HCT116 (cell line): ENCODE measurements around the gene FBXL2. TPM values are rescaled to one million over a fixed set of nuclear protein-coding genes. Genes with fewer than 3 reads are reported as not detected.

Experiments
- ATAC-seq: fragments of 200-7000 bp; cut with Tn5 transposase; 2 replicates; pipeline ENCODE4 v1.9.1; 2020; ENCODE audit warnings: mild to moderate bottlenecking, moderate library complexity
- BruUV-seq: library from RNA; stranded (reverse); fragments of 400-500 nt; replicated peaks from 2 replicates; lab custom pipeline; 2021; lab: Mats Ljungman, UMichigan
- CTCF ChIA-PET: fragments of 300-600 bp; sonication (Branson Sonifier 250); formaldehyde crosslinking; loops from one replicate; lab custom pipeline; 2021; ENCODE audit warnings: antibody characterized with exemption; lab: Charles Lee
- POLR2A ChIA-PET: fragments of 300-600, 350-600 bp; sonication (Branson Sonifier 250); formaldehyde crosslinking; loops from one replicate; lab custom pipeline; 2021; ENCODE audit warnings: antibody characterized with exemption; lab: Charles Lee
- RAD21 ChIA-PET, 2 experiments: fragments of 300-600 bp; sonication (Branson Sonifier 250); formaldehyde crosslinking; loops; one replicate each; lab custom pipeline; 2023; ENCODE audit warnings: low total read pairs in 2 of 2; ENCODE audit not compliant: uncharacterized antibody in 2 of 2, unreplicated experiment in 2 of 2, low non-redundant PET in 1 of 2; lab: Charles Lee
- DNase-seq: peaks from one replicate; pipeline ENCODE4 v3.0.0-alpha.2; 2010; ENCODE audit warnings: low read depth, low spot score
- H2AFZ ChIP-seq: fragments of 200-600 bp; shearing (Covaris generic), sonication (generic); 2 replicates; pipeline ENCODE4 v1.6.1; 2017; ENCODE audit warnings: low read depth, mixed run types, mixed read lengths, antibody characterized with exemption, low read length; ENCODE audit not compliant: poor library complexity, severe bottlenecking
- H3K27ac ChIP-seq: 2 replicates; pipeline ENCODE4 v1.5.1; 2012; ENCODE audit warnings: low read depth, low read length
- H3K27me3 ChIP-seq: fragments of 200-600 bp; sonication (generic); 2 replicates; pipeline ENCODE4 v1.6.1; 2016; ENCODE audit warnings: mixed run types, low read length, mixed read lengths; ENCODE audit not compliant: insufficient read depth
- H3K36me3 ChIP-seq, 2 experiments: fragments of 200-500 bp in 1 of 2; fragments of 200-600 bp in 1 of 2; sonication (Bioruptor generic) in 1 of 2; sonication (generic) in 1 of 2; 2 replicates each; pipeline versions ENCODE4 v1.5.1 to v1.6.1; 2014 to 2016; ENCODE audit warnings: low read length in 2 of 2, inconsistent platforms in 1 of 2, mixed read lengths in 1 of 2, mixed run types in 1 of 2; ENCODE audit not compliant: insufficient read depth in 2 of 2, control insufficient read depth in 1 of 2
- H3K4me1 ChIP-seq, 2 experiments: fragments of 200-600 bp in 1 of 2; sonication (generic) in 1 of 2; 2 replicates each; pipeline versions ENCODE4 v1.5.1 to v1.6.1; 2012 to 2017; ENCODE audit warnings: low read length in 2 of 2, inconsistent platforms in 1 of 2, mild to moderate bottlenecking in 1 of 2, mixed read lengths in 1 of 2, mixed run types in 1 of 2, moderate library complexity in 1 of 2; ENCODE audit not compliant: insufficient read depth in 2 of 2, control insufficient read depth in 1 of 2
- H3K4me2 ChIP-seq: fragments of 200-600 bp; sonication (generic); 2 replicates; pipeline ENCODE4 v1.6.1; 2017; ENCODE audit warnings: mixed run types, low read length, mixed read lengths
- H3K4me3 ChIP-seq, 2 experiments: fragments of 200-600 bp in 1 of 2; sonication (generic) in 1 of 2; replicated peaks in 1 of 2; 2 replicates each; pipeline ENCODE4 v1.5.1; 2011 to 2016; ENCODE audit warnings: low read length in 2 of 2, control low read depth in 1 of 2, low read depth in 1 of 2, mild to moderate bottlenecking in 1 of 2, mixed read lengths in 1 of 2, mixed run types in 1 of 2
- H3K79me2 ChIP-seq: fragments of 200-600 bp; sonication (generic); 2 replicates; pipeline ENCODE4 v1.6.1; 2017; ENCODE audit warnings: mild to moderate bottlenecking, mixed run types, low read length, moderate library complexity, mixed read lengths; ENCODE audit not compliant: insufficient read depth
- H3K9ac ChIP-seq: fragments of 200-600 bp; sonication (generic); 2 replicates; pipeline ENCODE4 v1.6.1; 2016; ENCODE audit warnings: low read length, mixed read lengths
- H3K9me2 ChIP-seq: fragments of 200-600 bp; sonication (generic), shearing (Covaris generic); 2 replicates; pipeline ENCODE4 v1.6.1; 2017; ENCODE audit warnings: mixed run types, mild to moderate bottlenecking, moderate library complexity; ENCODE audit not compliant: insufficient read depth
- H3K9me3 ChIP-seq, 2 experiments: fragments of 200-500 bp in 1 of 2; fragments of 200-600 bp in 1 of 2; sonication (Bioruptor generic) in 1 of 2; sonication (generic) in 1 of 2; 2 replicates each; pipeline ENCODE4 v1.6.1; 2014 to 2017; ENCODE audit warnings: low read length in 2 of 2, mixed read lengths in 2 of 2, inconsistent platforms in 1 of 2, low read depth in 1 of 2, mild to moderate bottlenecking in 1 of 2, mixed run types in 1 of 2, moderate library complexity in 1 of 2; ENCODE audit not compliant: control insufficient read depth in 1 of 2, insufficient read depth in 1 of 2
- H4K20me1 ChIP-seq: fragments of 200-600 bp; sonication (generic), shearing (Covaris generic); 2 replicates; pipeline ENCODE4 v1.6.1; 2017; ENCODE audit warnings: mixed run types, mild to moderate bottlenecking, moderate library complexity; ENCODE audit not compliant: insufficient read depth
- ATF3 ChIP-seq: IDR thresholded peaks from 2 replicates; pipeline ENCODE4 v1.6.1; 2012
- CBX3 ChIP-seq: IDR thresholded peaks from 2 replicates; pipeline ENCODE4 v1.6.1; 2012; ENCODE audit warnings: low read depth
- CEBPB ChIP-seq: IDR thresholded peaks from 2 replicates; pipeline ENCODE4 v1.6.1; 2012; ENCODE audit warnings: low read depth
- FOSL1 ChIP-seq: IDR thresholded peaks from 2 replicates; pipeline ENCODE4 v1.6.1; 2012; ENCODE audit warnings: low read depth
- JUND ChIP-seq: IDR thresholded peaks from 2 replicates; pipeline ENCODE4 v1.6.1; 2012
- POLR2AphosphoS5 ChIP-seq: IDR thresholded peaks from 2 replicates; pipeline ENCODE4 v1.6.1; 2011; ENCODE audit warnings: mild to moderate bottlenecking, low read depth, low read length, moderate library complexity
- RAD21 ChIP-seq: IDR thresholded peaks from 2 replicates; pipeline ENCODE4 v1.6.1; 2012; ENCODE audit warnings: low read depth, mild to moderate bottlenecking
- REST ChIP-seq: IDR thresholded peaks from 2 replicates; pipeline ENCODE4 v1.6.1; 2012; ENCODE audit warnings: low read depth
- TCF7L2 ChIP-seq: IDR thresholded peaks from 2 replicates; pipeline ENCODE4 v1.7.0; 2011; ENCODE audit warnings: borderline replicate concordance, inconsistent platforms; ENCODE audit not compliant: insufficient read depth, insufficient read length; ENCODE audit errors: extremely low read depth
- ZBTB33 ChIP-seq: IDR thresholded peaks from 2 replicates; pipeline ENCODE4 v1.6.1; 2011; ENCODE audit warnings: mild to moderate bottlenecking, low read length, moderate library complexity; ENCODE audit not compliant: insufficient replicate concordance; ENCODE audit errors: extremely low read depth
- intact Hi-C: fragments of 100-400 bp; cut with micrococcal nuclease; formaldehyde crosslinking; loops from 2 replicates; pipeline ENCODE4 v1.10.0; 2022
- total RNA-seq: library from RNA; stranded (reverse); gene quantifications from one replicate; pipeline ENCODE4 v1.2.1, GENCODE V29; 2021; ENCODE audit not compliant: unreplicated experiment

The FBXL2 gene
- total RNA-seq, 1 experiment from 2014 or later: 12.8 TPM

- H3K36me3 ChIP-seq: peaks cover 33 to 50% of the 10 kb centered on the region in 2 experiments
- intact Hi-C loops: loop anchor here (10.0 kb wide), 1 partner anchor 385 kb away; no protein-coding TSS in a partner anchor
- POLR2A ChIA-PET: no interaction called here
Measured at GRCh38 chr3:33389908-33390307, 112.7 kb downstream of the FBXL2 start.

GRCh38 chr3:33391255-33391995 is 114.2 kb downstream of the FBXL2 start:
- ATAC-seq (no peak), DNase-seq (no peak)
- Histone ChIP-seq H3K4me1 (peaks cover 19 to 20% of the 10 kb centered on the region in 2 experiments), H3K9me3 (no peaks in the 10 kb centered on the region), H3K9me2 (no peaks in the 10 kb centered on the region), H3K36me3 (peaks cover 32 to 46% of the 10 kb centered on the region in 2 experiments), H4K20me1 (peaks cover 19% of the 10 kb centered on the region), H3K27ac (no peak overlapping the region), H3K4me2 (no peak overlapping the region), H2AFZ (no peak overlapping the region), H3K4me3 (no peak overlapping the region), H3K27me3 (no peaks in the 10 kb centered on the region), H3K9ac (no peak overlapping the region), H3K79me2 (no peaks in the 10 kb centered on the region; the same call in 1 of the 2 replicates)
- BruUV-seq: no TSS peak
- intact Hi-C loops: loop anchor here (10.0 kb wide), 1 partner anchor 383 kb away; no protein-coding TSS in a partner anchor
- ChIA-PET CTCF (no interaction called here), RAD21 (no interaction called here), POLR2A (no interaction called here)
- TF ChIP-seq REST (no peak), ATF3 (no peak), CEBPB (no peak), JUND (no peak), CBX3 (no peak), RAD21 (no peak), FOSL1 (no peak), POLR2AphosphoS5 (no peak), TCF7L2 (no peak)

More at GRCh38 chr3:33389908-33390307, 112.7 kb downstream of the FBXL2 start:
- Histone ChIP-seq H3K4me3 (no peak overlapping the region), H3K9me2 (no peaks in the 10 kb centered on the region), H3K4me2 (no peak overlapping the region), H3K4me1 (peaks cover 19 to 25% of the 10 kb centered on the region in 2 experiments), H3K27ac (no peak overlapping the region), H3K9ac (no peak overlapping the region), H3K27me3 (no peaks in the 10 kb centered on the region), H3K9me3 (no peaks in the 10 kb centered on the region), H4K20me1 (peaks cover 16% of the 10 kb centered on the region), H2AFZ (no peak overlapping the region), H3K79me2 (no peaks in the 10 kb centered on the region; the same call in 1 of the 2 replicates)
- TF ChIP-seq ZBTB33: no peak
- ChIA-PET CTCF (interaction anchor here (1.9 kb wide), 1 partner anchor 17 kb away, joined by 5 read pairs; no protein-coding TSS in a partner anchor), RAD21 (interaction anchor here in 1 of 2 experiments (0.5 kb wide), 1 partner anchor 10 kb away, joined by 4 read pairs; no protein-coding TSS in a partner anchor)
- DNase-seq (no peak), ATAC-seq (no peak)
- BruUV-seq: no TSS peak
